K562 (cell line): Measurements from ENCODE around the gene OPCML. TPM values are rescaled to one million over a fixed set of nuclear protein-coding genes. Genes with fewer than 3 reads are reported as not detected.

ENCODE experiments used
- ATAC-seq: fragments of 200-7000 bp; cut with Tn5 transposase; 3 replicates; pipeline ENCODE4 v1.9.1; 2020; ENCODE audit warnings: moderate library complexity
- BruUV-seq: library from RNA; stranded (reverse); fragments of 400-500 nt; replicated peaks from 2 replicates; lab custom pipeline; 2021; lab: Mats Ljungman, UMichigan
- CTCF ChIA-PET: fragments of 300-600 bp; formaldehyde crosslinking; extraction: SDS; loops from one replicate; lab custom pipeline; 2021; ENCODE audit warnings: low intra/inter-chr PET ratio; lab: Yijun Ruan, JAX
- POLR2A ChIA-PET: fragments of 300-600, 350-650 bp; sonication (Branson Sonifier 250); formaldehyde crosslinking; extraction: SDS; loops from one replicate; lab custom pipeline; 2021; ENCODE audit warnings: antibody characterized with exemption, inconsistent platforms; lab: Yijun Ruan, JAX
- DNase-seq, 4 experiments: peaks; one replicate each; pipeline versions ENCODE4 v3.0.0 to v3.0.0-alpha.2; 2011 to 2018; ENCODE audit warnings: low spot score in 3 of 4, mixed read lengths in 3 of 4; ENCODE audit errors: extremely low read depth in 1 of 4
- FAIRE-seq: peaks from 2 replicates; lab custom pipeline; 2011; peaks lifted over from hg19 to GRCh38; lab: Jason Lieb, UNC
- H2AFZ ChIP-seq: 2 replicates; pipeline ENCODE4 v1.6.0; 2011; ENCODE audit warnings: low read depth, low read length, control low read depth, inconsistent platforms
- H3K27ac ChIP-seq: fragments of 200-600 bp; 3 replicates; pipeline ENCODE4 v1.8.0; 2011; ENCODE audit warnings: low read depth, mild to moderate bottlenecking, control low read depth, inconsistent platforms, low read length, moderate library complexity, mixed read lengths; ENCODE audit errors: extremely low read depth
- H3K27me3 ChIP-seq, 2 experiments: fragments of 300-600 bp in 1 of 2; 2 replicates in 1 of 2; 3 replicates in 1 of 2; pipeline versions ENCODE4 v1.6.0 to v1.8.0; 2011; ENCODE audit warnings: inconsistent platforms in 2 of 2, low read length in 2 of 2, mild to moderate bottlenecking in 1 of 2, mixed read lengths in 1 of 2, moderate library complexity in 1 of 2; ENCODE audit not compliant: control insufficient read depth in 2 of 2, insufficient read depth in 2 of 2
- H3K36me3 ChIP-seq: fragments of 300-600 bp; 3 replicates; pipeline ENCODE4 v1.8.0; 2011; ENCODE audit warnings: mild to moderate bottlenecking, low read length, inconsistent platforms; ENCODE audit not compliant: control insufficient read depth, insufficient read depth
- H3K4me1 ChIP-seq, 2 experiments: fragments of 200-600 bp in 1 of 2; replicated peaks in 1 of 2; 2 replicates in 1 of 2; 3 replicates in 1 of 2; pipeline versions ENCODE4 v1.5.1 to v1.8.0; 2011; ENCODE audit warnings: inconsistent platforms in 2 of 2, low read length in 2 of 2, mild to moderate bottlenecking in 1 of 2, mixed read lengths in 1 of 2, moderate library complexity in 1 of 2; ENCODE audit not compliant: control insufficient read depth in 2 of 2, insufficient read depth in 2 of 2
- H3K4me2 ChIP-seq: 2 replicates; pipeline ENCODE4 v1.6.1; 2011; ENCODE audit warnings: low read length, control low read depth, inconsistent platforms, mixed read lengths; ENCODE audit not compliant: insufficient read depth
- H3K4me3 ChIP-seq: fragments of 200-600 bp; sonication (generic), shearing (Covaris generic); 2 replicates; pipeline ENCODE4 v1.5.1; 2016; ENCODE audit warnings: control low read depth, inconsistent platforms
- H3K79me2 ChIP-seq: fragments of 200-600 bp; 3 replicates; pipeline ENCODE4 v1.8.0; 2011; ENCODE audit warnings: low read length, inconsistent platforms; ENCODE audit not compliant: control insufficient read depth, insufficient read depth
- H3K9ac ChIP-seq, 2 experiments: 2 replicates each; pipeline versions ENCODE4 v1.6.0 to v1.6.1; 2011; ENCODE audit warnings: low read depth in 2 of 2, low read length in 2 of 2, control low read depth in 1 of 2, inconsistent platforms in 1 of 2, mild to moderate bottlenecking in 1 of 2, mixed read lengths in 1 of 2; ENCODE audit not compliant: insufficient read depth in 1 of 2
- H3K9me1 ChIP-seq: one replicate; pipeline ENCODE4 v1.6.0; 2011; ENCODE audit warnings: inconsistent platforms, mild to moderate bottlenecking, low read length, moderate library complexity; ENCODE audit not compliant: control insufficient read depth, insufficient read depth
- H3K9me3 ChIP-seq: replicated peaks from 2 replicates; pipeline ENCODE4 v1.5.1; 2011; ENCODE audit warnings: low read depth, low read length, inconsistent platforms; ENCODE audit not compliant: control insufficient read depth, insufficient read depth
- H4K20me1 ChIP-seq: replicated peaks from 2 replicates; pipeline ENCODE4 v1.6.1; 2011; ENCODE audit warnings: low read length, inconsistent platforms, mixed read lengths; ENCODE audit not compliant: control insufficient read depth, insufficient read depth
- GATA2 ChIP-seq: sonication (generic); formaldehyde crosslinking; IDR thresholded peaks from 2 replicates; pipeline ENCODE4 v1.4.0; 2020; ENCODE audit warnings: mild to moderate bottlenecking, missing genetic modification reagents
- NFIC ChIP-seq: fragments of 450-650 bp; IDR thresholded peaks from 2 replicates; pipeline ENCODE4 v1.6.1; 2017; ENCODE audit warnings: mild to moderate bottlenecking, inconsistent platforms
- XRCC3 ChIP-seq: fragments of 450-650 bp; IDR thresholded peaks from 2 replicates; pipeline ENCODE4 v1.6.1; 2017; ENCODE audit warnings: mild to moderate bottlenecking, moderate library complexity
- ZNF695 ChIP-seq: fragments of 450-650 bp; formaldehyde crosslinking; IDR thresholded peaks from 2 replicates; pipeline ENCODE4 v1.4.0; 2020; ENCODE audit warnings: mild to moderate bottlenecking, moderate library complexity
- ZNF830 ChIP-seq: fragments of 250-450 bp; sonication (Bioruptor Pico); IDR thresholded peaks from 2 replicates; pipeline ENCODE4 v1.5.0; 2021; ENCODE audit warnings: mild to moderate bottlenecking
- WGBS: fragments of 100-300 bp; shearing (Covaris generic); methylation state at CpG from one replicate; pipeline ENCODE4 v1.1.6; 2016; ENCODE audit warnings: low coverage, mixed read lengths; ENCODE audit not compliant: insufficient coverage; ENCODE audit errors: missing lambda C conversion rate; 5-methylcytosine and 5-hydroxymethylcytosine counted together
- in situ Hi-C: fragments of 300-500 bp; cut with MboI; formaldehyde crosslinking; loops from 4 replicates; pipeline ENCODE4 v1.15.0; 2018; ENCODE audit warnings: inconsistent platforms, mixed read lengths
- intact Hi-C: fragments of 100-400 bp; cut with micrococcal nuclease; formaldehyde crosslinking; loops from 2 replicates; pipeline ENCODE4 v1.14.2; 2022
- polyA plus RNA-seq, 8 experiments: library from polyadenylated mRNA; depleted of rRNA in 4 of 8; stranded (reverse) in 5 of 8; unstranded in 3 of 8; fragments of >200 nt; fragmentation: Nextera tagmentation in 2 of 8; fragmentation: Illumina TruSeq in 1 of 8; extraction: Ambion mirVana in 2 of 8; extraction: Trizol in 1 of 8; gene quantifications; 2 replicates each; pipeline versions ENCODE4 v1.2.1 to v1.2.3, GENCODE V29; 2011 to 2014; ENCODE audit warnings: inconsistent platforms in 1 of 8, missing spikeins in 1 of 8
- total RNA-seq, 7 experiments: library from RNA; depleted of rRNA in 6 of 7; stranded (reverse); fragments of >200 nt in 6 of 7; fragmentation: Illumina TruSeq in 2 of 7; extraction: Trizol in 2 of 7; gene quantifications; 2 replicates each; pipeline versions ENCODE4 v1.2.1 to v1.2.3, GENCODE V29; 2011 to 2021; ENCODE audit warnings: low replicate concordance in 1 of 7
- TF ChIP-seq, protein P1 (sequence below): sonication (generic); formaldehyde crosslinking; IDR thresholded peaks from 2 replicates; pipeline ENCODE4 v1.8.0; 2023; ENCODE audit warnings: missing genetic modification reagents, mild to moderate bottlenecking, borderline replicate concordance

OPCML gene
- total and polyA plus RNA-seq, 9 of the 15 experiments (the other 6 are each of a cell fraction or from before 2014, with no cell fraction given): not detected

DNA sequence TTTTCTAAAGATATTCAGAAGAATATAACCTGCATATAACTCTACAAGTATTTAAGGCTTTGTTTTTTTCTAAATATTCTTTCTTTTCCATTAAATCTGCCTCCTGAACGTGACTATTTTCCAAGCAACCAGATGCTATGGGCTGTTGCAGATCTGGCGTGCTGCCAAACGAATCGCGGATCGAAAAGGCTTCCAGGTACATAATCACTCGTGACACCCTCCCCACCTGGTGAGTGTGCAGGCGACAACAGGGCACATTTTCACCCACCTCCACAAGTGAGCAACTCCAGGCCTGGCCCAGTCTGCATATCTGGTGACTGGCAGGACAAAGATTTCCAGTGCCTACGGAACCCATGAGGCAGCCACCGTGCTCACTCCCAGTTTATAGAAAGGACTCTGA, 660.1 kb downstream of the OPCML start:
- Histone ChIP-seq H3K9me1 (no peaks in the 10 kb centered on the region), H3K4me1 (no peaks in the 10 kb centered on the region), H3K27me3 (no peaks in the 10 kb centered on the region), H3K27ac (no peak overlapping the region), H4K20me1 (no peaks in the 10 kb centered on the region), H3K9me3 (no peaks in the 10 kb centered on the region; the same call in 1 of the 2 replicates), H2AFZ (no peak overlapping the region), H3K4me3 (no peak overlapping the region), H3K79me2 (no peaks in the 10 kb centered on the region), H3K9ac (no peak overlapping the region), H3K4me2 (no peak overlapping the region), H3K36me3 (no peaks in the 10 kb centered on the region)
- WGBS: 9% methylated on average over 10 of the region's 10 CpGs
- FAIRE-seq (no peak), ATAC-seq (no peak), DNase-seq (no peak)
- in situ Hi-C loops (no loop called here), intact Hi-C loops (no loop called here)
- TF ChIP-seq NFIC: peak; percentile 28; the same call in 1 of the 2 replicates
- no peak for TF ChIP-seq ZNF830 (CRISPR knock-in tag)
- CTCF ChIA-PET: no interaction called here
- POLR2A ChIA-PET: no interaction called here
- no TSS peak for BruUV-seq

DNA sequence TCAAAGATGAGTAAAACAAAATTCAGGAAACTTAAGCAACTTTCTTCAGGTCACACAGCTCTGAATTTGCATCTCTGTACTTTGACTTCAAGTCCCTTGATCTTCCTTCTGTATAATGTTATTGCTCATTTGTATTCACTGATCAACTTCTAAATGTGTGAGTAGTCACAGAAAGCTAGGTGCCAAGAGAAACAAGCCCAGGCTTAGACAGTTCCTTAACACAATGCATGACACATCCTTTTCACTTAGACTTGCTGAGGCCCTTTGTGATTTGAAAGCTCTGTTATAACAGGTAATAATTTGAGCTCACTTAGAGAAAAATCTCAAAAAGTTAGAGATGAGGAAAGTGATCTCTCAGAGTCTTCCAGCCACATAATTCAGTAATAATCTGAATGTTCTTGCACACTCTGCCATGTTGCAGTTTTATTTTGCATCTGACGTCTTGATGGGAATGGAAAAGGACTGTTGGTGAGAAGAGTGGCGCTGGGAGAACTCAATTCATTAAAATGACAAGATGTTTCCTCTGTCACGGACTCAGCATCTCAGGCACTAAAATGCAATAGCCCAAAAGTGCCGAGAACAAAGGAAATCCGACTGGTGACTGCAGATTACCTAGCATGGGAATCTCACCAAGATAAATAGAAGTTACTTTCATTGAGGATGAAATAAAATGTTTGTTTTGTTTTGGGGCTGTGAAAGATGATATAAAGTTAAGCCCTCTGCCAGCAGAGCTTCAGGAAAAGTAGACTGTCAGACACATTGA, 665.3 kb downstream of the OPCML start:
- ChIA-PET POLR2A (no interaction called here), CTCF (no interaction called here)
- in situ Hi-C loops (no loop called here), intact Hi-C loops (no loop called here)
- H3K4me3 ChIP-seq: no peak overlapping the region
- H3K9me3 ChIP-seq: no peaks in the 10 kb centered on the region
- no peaks in the 10 kb centered on the region for H3K9me1 ChIP-seq
- no peak overlapping the region for H3K9ac ChIP-seq
- no peak overlapping the region for H3K4me2 ChIP-seq
- no peaks in the 10 kb centered on the region for H3K79me2 ChIP-seq
- no TSS peak for BruUV-seq
- no peaks in the 10 kb centered on the region for H3K36me3 ChIP-seq
- H3K4me1 ChIP-seq: no peaks in the 10 kb centered on the region
- TF ChIP-seq XRCC3: no peak
- TF ChIP-seq, protein P1, sequence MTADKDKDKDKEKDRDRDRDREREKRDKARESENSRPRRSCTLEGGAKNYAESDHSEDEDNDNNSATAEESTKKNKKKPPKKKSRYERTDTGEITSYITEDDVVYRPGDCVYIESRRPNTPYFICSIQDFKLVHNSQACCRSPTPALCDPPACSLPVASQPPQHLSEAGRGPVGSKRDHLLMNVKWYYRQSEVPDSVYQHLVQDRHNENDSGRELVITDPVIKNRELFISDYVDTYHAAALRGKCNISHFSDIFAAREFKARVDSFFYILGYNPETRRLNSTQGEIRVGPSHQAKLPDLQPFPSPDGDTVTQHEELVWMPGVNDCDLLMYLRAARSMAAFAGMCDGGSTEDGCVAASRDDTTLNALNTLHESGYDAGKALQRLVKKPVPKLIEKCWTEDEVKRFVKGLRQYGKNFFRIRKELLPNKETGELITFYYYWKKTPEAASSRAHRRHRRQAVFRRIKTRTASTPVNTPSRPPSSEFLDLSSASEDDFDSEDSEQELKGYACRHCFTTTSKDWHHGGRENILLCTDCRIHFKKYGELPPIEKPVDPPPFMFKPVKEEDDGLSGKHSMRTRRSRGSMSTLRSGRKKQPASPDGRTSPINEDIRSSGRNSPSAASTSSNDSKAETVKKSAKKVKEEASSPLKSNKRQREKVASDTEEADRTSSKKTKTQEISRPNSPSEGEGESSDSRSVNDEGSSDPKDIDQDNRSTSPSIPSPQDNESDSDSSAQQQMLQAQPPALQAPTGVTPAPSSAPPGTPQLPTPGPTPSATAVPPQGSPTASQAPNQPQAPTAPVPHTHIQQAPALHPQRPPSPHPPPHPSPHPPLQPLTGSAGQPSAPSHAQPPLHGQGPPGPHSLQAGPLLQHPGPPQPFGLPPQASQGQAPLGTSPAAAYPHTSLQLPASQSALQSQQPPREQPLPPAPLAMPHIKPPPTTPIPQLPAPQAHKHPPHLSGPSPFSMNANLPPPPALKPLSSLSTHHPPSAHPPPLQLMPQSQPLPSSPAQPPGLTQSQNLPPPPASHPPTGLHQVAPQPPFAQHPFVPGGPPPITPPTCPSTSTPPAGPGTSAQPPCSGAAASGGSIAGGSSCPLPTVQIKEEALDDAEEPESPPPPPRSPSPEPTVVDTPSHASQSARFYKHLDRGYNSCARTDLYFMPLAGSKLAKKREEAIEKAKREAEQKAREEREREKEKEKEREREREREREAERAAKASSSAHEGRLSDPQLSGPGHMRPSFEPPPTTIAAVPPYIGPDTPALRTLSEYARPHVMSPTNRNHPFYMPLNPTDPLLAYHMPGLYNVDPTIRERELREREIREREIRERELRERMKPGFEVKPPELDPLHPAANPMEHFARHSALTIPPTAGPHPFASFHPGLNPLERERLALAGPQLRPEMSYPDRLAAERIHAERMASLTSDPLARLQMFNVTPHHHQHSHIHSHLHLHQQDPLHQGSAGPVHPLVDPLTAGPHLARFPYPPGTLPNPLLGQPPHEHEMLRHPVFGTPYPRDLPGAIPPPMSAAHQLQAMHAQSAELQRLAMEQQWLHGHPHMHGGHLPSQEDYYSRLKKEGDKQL (CRISPR knock-in tag): no peak
- TF ChIP-seq ZNF695: no peak
- TF ChIP-seq GATA2 (CRISPR knock-in tag): no peak
- FAIRE-seq: no peak
- no peak overlapping the region for H3K27ac ChIP-seq
- no peak for DNase-seq
- no peak overlapping the region for H2AFZ ChIP-seq
- no peaks in the 10 kb centered on the region for H4K20me1 ChIP-seq
- WGBS: 1% methylated on average over 5 of the region's 5 CpGs
- H3K27me3 ChIP-seq: no peaks in the 10 kb centered on the region
- no peak for ATAC-seq
